TTC549 (cell line): ENCODE measurements around the gene DYSF.

Experiments
- FAIRE-seq: peaks from 2 replicates; lab custom pipeline; 2012; peaks lifted over from hg19 to GRCh38; lab: Jason Lieb, UNC

DYSF gene

GRCh38 chr2:71456617-71457016, 3.3 kb downstream of the DYSF start:
- no peak for FAIRE-seq

- no peak for FAIRE-seq
Observed at GRCh38 chr2:71457123-71457915, 4.0 kb downstream of the DYSF start.

GRCh38 chr2:71457923-71458322, 4.6 kb downstream of the DYSF start:
- FAIRE-seq: no peak

GRCh38 chr2:71458413-71459083, 5.2 kb downstream of the DYSF start:
- no peak for FAIRE-seq

- no peak for FAIRE-seq
Observed at GRCh38 chr2:71459084-71459431, 5.7 kb downstream of the DYSF start.

GRCh38 chr2:71460056-71460455, 6.7 kb downstream of the DYSF start:
- FAIRE-seq: no peak

- FAIRE-seq: no peak
Observed at GRCh38 chr2:71460595-71461303, 7.4 kb downstream of the DYSF start.

GRCh38 chr2:71461304-71461671, 7.9 kb downstream of the DYSF start:
- no peak for FAIRE-seq

- FAIRE-seq: no peak
Observed at GRCh38 chr2:71462056-71462605, 8.8 kb downstream of the DYSF start.

GRCh38 chr2:71462641-71463341, 9.4 kb downstream of the DYSF start:
- FAIRE-seq: no peak

- no peak for FAIRE-seq
Observed at GRCh38 chr2:71463342-71463654, 9.9 kb downstream of the DYSF start.

GRCh38 chr2:71464389-71464788, 11.0 kb downstream of the DYSF start:
- FAIRE-seq: no peak

- no peak for FAIRE-seq
Observed at GRCh38 chr2:71465356-71465755, 12.0 kb downstream of the DYSF start.

GRCh38 chr2:71465961-71466300, 12.6 kb downstream of the DYSF start:
- FAIRE-seq: no peak

- no peak for FAIRE-seq
Observed at GRCh38 chr2:71466301-71467179, 13.2 kb downstream of the DYSF start.

- no peak for FAIRE-seq
Observed at GRCh38 chr2:71467180-71467815, 13.9 kb downstream of the DYSF start.

- FAIRE-seq: no peak
Observed at GRCh38 chr2:71468279-71469015, 15.1 kb downstream of the DYSF start.

- FAIRE-seq: no peak
Observed at GRCh38 chr2:71469403-71470398, 16.3 kb downstream of the DYSF start.

- no peak for FAIRE-seq
Observed at GRCh38 chr2:71471276-71471675, 17.9 kb downstream of the DYSF start.
